NCI-H82 treated with DMSO at 0.1 percent for 48 hours (cell line): Measurements from ENCODE around the gene CPVL.

Experiments
- DNase-seq: peaks from one replicate; lab custom pipeline; 2025; ENCODE audit not compliant: unreplicated experiment; lab: John Stamatoyannopoulos, UW

Gene CPVL

DNA sequence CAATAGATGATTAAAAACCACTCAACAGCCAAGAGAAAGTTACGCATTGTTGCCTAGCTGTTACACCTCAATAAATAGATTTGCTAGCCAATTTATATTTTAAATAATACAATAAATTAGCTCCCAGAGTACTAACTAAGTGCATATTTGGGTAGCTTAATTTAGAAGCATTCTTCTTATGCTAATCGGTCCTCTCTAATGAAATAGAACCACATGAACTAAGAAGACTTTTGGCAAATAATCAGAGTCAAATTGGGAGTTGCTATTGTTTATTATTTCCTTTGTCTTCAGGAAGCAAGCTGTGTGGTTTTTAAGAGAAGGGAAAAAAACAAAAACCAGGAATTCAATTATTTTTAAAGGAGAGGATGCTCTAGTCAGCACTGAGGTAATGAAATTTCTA is 139.2 kb downstream of the CPVL start:
- no peak for DNase-seq

DNA sequence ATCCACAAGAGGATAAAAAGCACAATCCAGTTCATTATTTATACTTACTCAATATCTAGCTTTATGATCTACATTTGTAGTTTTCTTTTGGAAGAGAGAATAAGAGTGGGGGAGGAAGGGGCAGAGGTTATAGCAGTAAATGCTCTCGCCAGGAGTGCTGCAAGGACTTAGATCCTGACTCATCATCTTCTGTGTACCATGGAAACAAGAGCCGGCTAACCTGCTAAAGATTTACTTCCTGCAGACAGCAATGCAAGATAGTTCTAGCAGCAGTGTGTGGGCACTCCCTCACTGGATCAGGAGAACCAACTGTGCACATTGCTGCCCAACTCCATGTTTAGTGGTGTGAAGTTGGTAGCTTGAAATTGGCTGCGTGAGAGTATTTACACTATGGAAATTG is 140.5 kb downstream of the CPVL start:
- DNase-seq, result no peak

DNA sequence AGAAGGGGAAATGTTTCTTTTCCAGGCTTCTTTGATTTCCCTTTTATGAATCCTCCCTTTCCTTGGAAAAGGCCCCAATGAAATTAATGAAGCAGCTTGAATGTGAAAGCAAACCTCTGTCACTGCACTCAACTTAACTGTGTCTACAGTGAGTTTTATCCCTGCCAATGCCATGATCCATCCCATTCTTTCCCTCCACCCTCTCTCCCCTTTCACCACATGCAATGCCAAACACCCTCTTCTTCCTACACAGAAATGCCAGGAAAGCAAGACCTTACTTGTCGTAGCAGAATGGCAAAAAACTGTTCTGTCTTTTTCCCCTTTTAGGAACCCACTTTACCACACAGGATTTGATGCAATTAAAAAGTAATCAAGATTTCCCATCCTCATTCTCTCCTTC is 140.9 kb downstream of the CPVL start:
- no peak for DNase-seq

DNA sequence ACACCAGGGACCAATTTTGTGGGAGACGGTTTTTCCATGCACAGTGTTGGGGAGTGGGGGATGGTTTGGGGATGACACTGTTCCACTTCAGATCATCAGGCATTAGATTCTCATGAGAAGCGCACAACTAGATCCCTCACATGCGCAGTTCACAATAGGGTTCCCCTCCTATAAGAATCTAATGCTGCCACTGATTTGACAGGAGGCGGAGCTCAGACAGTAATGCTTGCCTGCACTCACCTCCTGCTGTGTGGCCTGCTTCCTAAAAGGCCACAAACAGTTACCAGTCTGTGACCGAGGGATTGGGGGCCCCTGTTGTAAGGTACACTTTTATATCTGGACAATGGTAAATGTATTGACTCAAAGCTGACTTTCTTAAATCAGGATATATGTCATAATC is 142.6 kb downstream of the CPVL start:
- DNase-seq, result no peak

DNA sequence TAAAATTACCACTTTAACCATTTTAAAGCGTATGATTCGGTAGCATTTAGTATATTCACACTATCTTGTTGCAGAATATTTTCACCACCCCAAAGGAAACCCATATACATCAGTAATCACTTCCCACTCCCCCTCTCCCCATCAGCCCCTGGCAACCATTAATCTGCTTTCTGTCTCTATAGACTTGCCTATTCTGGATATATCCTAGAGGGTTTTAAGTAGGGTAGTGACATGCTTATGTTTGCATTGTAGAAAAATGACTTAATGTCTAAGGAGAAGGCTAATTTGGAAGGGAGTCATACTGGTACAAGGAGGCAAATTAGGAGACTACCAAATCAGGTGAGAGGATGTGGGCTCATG is 145.6 kb downstream of the CPVL start:
- DNase-seq, result no peak

DNA sequence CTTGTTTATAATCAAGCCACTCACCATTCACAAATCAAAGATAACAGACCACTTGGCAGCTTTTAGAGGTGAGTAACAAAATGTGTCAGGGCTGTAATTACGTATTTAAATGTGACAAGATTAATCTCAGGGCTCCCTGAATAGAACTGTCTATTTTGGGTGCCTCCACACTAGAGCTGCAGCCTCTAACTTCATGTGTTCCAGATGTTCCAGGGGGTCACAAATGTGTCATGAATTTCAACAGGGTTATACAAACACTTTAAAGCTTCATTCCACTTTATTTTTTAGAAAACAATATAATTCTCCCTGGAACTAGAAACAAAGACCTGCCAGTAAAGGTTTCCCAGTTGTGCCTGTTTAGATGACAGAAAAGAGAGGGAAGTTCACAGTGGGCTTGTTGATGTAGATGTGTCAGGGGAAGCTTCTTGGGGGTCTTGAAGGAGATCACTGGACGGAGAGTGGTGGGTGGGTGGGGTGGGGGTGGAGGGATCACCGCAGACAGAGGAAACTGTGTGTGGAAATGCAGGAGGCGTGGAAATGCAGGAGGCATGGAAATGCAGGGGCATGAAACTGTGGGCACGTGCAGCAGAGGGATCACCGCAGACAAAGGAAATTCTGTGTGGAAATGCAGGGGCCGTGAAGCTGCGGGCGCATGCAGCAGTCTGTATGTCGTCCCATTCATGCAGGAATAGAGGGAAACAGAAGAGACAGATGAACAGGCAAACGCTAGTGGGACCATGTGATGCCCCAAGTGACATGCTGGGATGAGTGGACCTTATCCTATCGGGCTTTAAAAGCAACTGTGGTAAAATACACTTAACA is 146.2 kb downstream of the CPVL start:
- no peak for DNase-seq

DNA sequence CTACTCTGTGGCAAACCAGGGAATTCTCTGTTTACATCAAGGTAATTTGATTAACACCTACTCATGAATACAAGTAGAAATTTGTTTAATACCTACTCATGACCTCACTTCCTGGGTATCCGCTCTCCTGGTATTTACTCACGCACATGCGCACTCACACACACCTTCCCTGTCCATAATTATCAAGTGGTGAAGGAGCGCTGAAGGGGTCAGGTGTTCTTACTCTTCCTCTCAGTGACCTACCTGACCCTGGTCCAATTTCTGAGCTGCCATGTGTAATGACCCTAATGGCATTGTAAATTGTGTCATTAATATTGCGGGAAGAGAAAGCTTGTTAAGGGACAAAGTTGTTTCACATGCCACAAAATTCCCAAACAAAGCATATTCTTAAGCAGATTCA is 146.9 kb downstream of the CPVL start:
- DNase-seq, result no peak

DNA sequence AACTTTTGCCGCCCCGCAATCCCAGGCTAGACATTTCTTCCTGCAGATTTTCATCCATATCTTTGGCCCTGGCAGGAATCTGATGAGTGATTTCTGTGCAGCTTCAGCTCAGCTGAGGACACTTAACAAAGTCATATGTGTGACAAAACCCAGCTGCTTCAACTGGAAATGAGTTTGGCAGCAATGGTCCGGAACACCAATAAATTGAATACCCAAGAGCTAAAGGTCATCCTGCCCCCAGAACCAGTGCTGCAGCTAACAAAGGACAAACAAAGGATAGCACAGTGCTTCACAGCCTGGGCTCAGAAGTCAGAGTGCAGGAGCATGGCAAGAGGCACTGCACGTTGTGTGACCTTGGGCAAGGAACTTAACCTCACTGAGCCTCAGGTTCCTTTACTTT is 148.2 kb downstream of the CPVL start:
- DNase-seq, result no peak

DNA sequence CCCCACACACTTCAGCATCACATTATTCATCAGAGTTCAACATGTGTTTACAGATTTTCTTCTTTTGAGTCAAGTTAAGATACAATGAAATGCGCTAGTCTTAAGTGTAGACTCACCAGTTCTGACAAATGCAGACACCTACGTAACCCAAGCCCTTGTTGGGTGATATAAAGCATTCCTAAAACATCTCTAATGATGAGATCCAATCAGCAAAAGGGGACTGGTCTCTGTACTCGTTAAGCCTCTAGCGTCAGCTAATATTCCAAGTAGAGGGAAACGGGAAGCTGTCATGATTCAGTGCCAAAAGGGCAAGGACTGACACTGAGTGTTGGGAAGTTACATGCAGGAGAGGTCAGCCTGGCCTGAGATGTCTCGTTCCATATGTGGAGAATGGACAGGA is 149.5 kb downstream of the CPVL start:
- no peak for DNase-seq

DNA sequence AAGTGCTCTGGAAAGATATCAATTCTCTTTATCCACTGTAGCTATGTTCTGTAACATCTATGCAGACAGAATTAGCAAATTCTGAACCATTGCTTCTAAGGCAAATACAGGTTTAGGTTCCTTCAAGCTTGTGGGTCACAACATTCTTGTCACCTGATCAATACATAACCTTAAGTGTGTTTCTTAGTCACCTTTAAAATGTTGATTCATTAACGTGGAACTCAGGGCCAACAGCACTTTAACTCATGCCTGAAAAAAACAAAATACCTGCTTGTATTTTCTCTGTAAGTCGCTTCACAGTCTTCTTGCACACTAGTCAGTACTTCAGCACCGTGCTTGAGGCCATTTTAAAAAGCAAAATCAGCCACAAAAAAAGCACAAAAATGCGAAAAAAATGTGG is 153.0 kb downstream of the CPVL start:
- DNase-seq, result no peak

DNA sequence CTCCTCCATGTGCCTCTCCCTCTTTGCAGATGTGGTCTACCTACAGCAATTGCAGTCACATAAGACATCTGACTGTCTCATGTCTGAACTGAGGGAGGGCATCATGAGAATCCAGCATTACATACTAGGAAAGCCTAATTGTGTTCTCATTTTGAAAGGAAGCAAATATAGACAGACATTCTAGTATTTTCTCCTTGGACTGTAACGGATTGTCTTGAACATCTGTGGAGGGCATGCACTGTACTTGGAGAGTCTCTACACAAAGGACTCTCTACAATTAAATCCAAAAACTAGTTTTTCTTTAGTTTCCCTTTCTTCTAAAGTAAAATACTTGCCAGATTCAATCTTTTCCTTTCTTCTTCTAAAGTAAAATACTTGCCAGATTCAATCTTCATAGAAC is 153.5 kb downstream of the CPVL start:
- DNase-seq, result no peak

DNA sequence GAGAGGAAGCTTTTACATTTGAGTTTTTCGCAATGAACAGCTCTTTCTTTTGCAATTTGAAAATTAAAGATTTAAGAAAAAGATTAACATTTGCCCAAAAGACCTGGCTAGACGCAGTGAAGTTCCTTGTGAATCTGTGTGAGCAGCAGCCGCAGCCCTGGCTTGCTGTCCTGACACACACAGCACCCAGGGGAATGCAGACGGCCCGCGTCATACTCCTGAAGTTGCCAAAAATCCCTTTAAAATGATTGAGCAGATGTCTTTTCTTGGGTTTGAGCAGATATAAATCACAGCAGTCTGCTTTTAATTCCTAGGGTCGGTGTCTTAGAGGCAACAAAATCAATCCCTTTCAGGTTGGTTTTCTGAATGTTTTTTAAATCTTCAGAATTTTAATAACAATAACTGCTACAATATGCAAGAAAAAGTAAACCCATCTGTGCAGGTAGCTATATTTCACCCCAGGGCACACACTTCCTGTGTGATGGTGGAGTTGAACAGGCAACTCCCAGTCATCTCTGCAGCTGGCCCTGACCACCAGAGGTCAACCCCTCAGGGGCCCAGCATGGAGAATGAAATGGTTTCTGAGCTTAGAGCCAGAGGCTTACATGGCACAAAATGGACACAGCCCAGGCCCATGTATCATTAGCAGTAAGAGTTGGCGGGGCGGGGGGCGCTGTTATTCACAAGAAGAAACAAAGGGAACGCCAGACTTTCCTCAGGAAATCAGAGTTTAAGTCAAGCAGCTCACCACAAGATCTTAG is 156.0 kb downstream of the CPVL start:
- no peak for DNase-seq

DNA sequence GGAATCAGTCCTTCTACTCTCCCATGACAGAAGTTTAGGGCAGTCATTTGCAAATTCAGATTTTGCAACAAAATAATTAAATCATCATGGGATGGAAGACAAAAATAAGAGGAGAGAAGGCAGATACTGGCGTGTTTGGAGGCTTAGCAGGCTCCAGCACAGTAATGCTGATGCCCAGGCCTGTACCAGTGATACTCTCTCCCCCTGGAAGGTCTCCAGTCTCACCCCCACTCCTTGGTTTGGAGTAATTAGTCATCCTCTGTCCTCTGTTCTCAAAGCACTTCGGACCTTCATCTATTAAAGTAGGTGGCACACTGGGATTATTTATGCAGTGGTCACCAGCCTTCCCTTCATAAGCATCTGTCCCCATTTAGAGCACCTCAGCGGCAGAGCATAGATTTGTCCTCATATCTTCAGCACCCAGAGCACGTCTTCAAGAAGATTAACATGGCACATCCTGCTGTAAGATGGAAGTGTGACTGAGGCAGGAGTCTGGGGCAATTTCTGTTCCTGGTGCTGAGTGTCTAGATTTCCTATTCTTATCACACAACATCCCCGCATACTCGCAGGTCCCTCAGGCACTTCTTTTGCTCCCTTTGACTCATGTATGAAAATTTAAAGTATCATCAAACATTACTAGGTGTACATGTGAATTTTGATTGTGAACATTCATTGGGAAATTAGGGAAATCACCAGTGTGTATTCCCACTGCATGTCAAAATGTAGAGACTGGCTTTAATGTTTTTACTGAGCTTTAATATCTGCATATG is 156.9 kb downstream of the CPVL start:
- DNase-seq, result no peak

DNA sequence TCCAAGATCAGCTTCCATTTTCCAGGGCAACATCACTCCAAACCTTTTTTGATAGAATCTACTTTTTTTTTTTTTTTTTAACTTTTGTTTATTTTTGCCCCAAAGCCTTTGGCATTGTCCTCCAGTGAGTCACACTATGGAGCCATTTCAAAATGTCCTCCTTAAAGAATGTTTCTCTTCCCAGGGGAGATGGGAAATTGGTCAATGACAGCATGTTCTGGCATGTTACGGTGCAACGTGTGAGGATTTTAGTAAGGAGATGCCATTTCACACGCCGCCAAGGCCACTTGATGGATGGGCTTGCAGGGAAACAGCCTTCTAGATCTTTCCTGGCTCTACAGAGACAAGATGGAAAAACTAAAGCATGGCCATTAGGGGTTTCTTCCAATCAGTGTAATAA is 157.5 kb downstream of the CPVL start:
- no peak for DNase-seq

DNA sequence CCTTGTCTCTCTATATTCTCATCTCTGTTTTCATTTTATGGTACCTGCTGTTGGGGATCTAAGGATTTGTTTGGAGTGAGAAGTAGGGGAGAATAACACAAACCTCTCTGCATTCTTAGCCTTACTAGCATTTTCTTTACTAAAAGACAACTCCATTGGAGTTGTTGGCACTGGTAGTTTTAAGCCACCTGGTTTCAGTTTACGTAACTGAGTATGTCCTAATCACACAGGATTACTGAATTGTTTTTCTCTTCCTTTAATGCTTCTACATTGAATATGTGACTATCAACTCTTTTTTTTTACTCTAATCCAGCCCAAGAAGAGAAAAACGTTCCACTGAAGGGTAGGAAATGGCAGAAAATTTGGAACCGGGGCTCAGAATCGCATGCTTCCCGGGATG is 158.2 kb downstream of the CPVL start:
- DNase-seq, result no peak

DNA sequence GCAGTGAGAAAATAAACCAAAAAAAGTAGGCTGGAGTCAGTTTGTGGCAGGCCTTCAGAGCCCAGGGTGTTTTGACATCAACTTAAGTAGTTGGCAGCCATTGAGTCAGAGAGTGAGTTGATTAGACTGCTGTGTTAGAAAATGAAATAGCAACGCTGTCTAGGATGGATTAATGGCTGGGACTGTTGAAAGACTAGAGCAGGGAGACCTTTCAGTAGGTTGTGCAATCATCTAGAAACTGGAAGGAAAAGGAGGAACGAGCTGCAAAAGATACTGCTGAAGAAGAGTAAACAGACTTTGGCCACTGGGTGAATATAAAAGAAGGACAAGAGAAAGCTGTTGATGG is 159.6 kb downstream of the CPVL start:
- DNase-seq, result no peak

DNA sequence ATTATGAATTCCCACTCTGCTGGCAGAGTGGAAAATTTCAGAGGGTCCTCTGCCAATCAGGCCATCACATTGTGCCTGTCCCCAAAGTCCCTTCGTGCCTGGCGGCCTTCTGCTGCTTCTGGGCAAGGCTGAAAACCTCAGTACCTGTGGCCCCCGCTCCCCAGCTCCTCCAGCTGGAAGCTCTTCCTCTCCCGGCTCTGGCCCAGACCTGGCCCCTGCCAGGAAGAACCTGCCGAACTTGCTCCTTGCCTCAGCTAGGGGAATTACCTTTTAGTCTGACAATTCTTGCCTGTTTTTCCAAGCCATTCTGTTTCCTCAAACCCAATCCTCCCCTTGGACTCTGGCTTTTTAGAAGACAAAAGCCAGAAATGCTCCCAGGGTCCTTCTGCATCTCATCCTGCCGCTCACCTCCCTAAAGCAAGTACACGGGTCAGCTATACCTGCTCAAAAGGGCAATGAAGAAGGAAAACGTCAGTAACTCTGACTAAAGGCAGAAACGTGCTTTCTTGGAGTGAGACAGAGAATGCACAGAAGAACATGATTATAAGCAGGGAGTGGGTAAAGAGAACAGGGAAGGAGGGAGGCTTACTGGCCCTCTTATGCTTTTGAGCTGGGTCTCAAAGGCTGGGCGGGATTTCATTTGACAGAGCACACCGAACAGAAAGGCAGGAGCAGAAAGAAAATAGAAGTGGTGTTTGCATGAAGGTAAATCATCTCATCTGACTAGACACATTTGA is 160.1 kb downstream of the CPVL start:
- no peak for DNase-seq

DNA sequence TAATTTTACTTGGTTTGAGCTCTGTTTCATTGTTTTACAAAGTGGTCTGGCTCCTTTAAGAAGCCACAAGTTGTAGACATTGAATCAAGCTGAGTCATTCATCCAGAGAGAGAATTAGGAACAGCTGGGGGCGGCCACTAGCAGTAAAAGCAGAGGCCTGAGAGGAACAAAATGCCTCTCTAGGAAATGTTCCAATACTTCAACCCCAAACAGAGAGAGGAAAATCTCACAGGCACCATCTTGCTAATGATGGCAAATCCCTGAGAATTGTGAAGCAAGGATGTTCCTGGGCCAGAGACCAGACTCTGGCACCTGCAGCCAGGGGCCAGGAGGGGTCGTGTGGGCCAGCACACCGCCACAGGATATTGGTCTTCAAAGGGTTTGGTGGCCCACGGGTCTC is 161.7 kb downstream of the CPVL start:
- DNase-seq, result no peak

DNA sequence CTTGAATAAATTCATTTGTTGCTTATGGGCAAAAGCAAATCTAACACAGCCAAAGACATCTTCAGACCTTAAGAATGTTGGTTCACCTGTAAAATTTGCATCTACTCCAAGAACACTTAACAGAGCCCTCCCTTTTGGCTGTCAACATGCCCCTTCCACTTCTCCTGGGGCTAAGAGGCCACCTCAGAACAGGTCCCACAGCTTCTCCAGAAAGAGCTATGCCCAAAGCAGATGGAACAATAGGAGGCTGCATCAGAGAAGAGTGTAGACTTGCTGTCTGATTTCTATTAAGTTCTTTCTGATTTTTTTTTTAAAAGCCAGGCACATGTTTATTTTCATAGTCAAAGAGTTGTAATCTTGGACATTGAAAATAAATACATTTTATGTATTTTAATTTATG is 162.1 kb downstream of the CPVL start:
- no peak for DNase-seq

DNA sequence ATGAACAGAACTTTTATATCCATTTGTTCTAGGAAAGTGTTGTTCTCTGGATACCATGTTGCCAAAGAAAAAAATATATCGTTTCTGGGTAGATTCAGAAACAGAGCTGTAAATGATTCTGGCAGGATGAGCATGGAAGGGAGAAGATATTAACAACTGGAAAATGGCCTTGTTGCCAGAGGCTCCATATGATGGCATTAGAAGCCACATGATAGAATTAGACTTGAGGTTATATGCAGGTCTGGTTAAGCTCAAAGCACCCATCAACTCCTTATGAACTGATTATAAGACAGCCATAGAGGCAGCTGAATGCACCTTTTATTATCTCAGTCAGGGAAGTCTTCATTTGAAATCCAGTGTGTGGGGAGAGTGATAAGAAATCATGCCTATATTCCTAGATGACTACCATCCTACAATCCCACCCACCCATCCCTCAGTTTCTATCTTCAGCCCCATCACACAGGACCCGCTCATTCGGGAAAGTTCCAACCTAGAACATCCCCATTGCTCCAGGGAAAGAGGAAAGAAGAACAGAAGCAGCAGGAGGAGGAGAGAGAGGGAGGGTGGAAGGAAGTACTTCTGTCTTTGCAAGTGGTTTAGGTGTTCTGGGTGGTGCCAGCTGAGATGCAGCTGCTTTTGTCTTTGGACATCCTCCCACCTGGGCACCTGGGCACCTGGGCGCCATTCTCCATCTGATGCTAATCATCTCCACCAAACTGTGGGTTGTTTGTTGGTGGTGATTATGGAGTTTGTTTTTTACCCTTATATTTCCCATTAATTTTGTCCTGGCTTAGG is 162.7 kb downstream of the CPVL start:
- DNase-seq, result no peak

DNA sequence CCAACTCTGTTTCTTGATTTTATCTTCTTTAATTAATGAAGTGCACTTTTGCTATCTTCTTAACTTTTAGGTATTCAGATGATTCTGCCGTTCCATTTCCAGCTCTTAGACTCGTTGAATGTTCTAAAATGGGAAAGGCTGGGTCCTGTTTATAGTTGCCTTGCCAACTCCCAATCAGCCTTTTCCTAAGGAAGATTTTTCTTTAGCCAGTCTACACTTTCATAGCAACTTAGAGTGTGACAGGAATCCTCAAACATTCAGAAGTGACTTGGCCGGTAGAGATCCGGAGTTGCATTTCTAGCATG is 165.2 kb downstream of the CPVL start:
- no peak for DNase-seq
